HepG2 (cell line): ENCODE results near the gene TOP2A. TPM values are rescaled to one million over a fixed set of nuclear protein-coding genes. Genes with fewer than 3 reads are reported as not detected.

Experiments
- ERF ChIP-seq: IDR thresholded peaks from 2 replicates; pipeline ENCODE4 v1.6.1; 2018; ENCODE audit warnings: missing biosample characterization, missing genetic modification reagents
- FOSL2 ChIP-seq: sonication (generic); formaldehyde crosslinking; IDR thresholded peaks from 2 replicates; pipeline ENCODE4 v1.4.0; 2020; ENCODE audit warnings: missing genetic modification reagents
- NR2F6 ChIP-seq, 2 experiments: IDR thresholded peaks; 2 replicates each; pipeline ENCODE4 v1.6.1; 2016; ENCODE audit warnings: antibody characterized with exemption in 1 of 2, mild to moderate bottlenecking in 1 of 2
- SKI ChIP-seq: fragments of 450-650 bp; IDR thresholded peaks from one replicate; pipeline ENCODE4 v1.6.1; 2018; ENCODE audit warnings: mild to moderate bottlenecking; ENCODE audit not compliant: partially characterized antibody
- ZMYM3 ChIP-seq: sonication (generic); formaldehyde crosslinking; IDR thresholded peaks from 2 replicates; pipeline ENCODE4 v1.5.1; 2020; ENCODE audit warnings: mild to moderate bottlenecking, missing genetic modification reagents
- ZNF354B ChIP-seq: sonication (generic); formaldehyde crosslinking; IDR thresholded peaks from 2 replicates; pipeline ENCODE4 v1.8.0; 2022; ENCODE audit warnings: mild to moderate bottlenecking, missing genetic modification reagents
- ZSCAN25 ChIP-seq: sonication (generic); formaldehyde crosslinking; IDR thresholded peaks from 2 replicates; pipeline ENCODE4 v1.8.0; 2022; ENCODE audit warnings: mild to moderate bottlenecking, missing genetic modification reagents
- polyA plus RNA-seq, 8 experiments: library from polyadenylated mRNA; depleted of rRNA in 3 of 8; stranded (reverse) in 7 of 8; unstranded in 1 of 8; fragments of >200 nt; fragmentation: Illumina TruSeq in 4 of 8; extraction: Trizol in 4 of 8; gene quantifications; 2 replicates each; pipeline versions ENCODE4 v1.2.1 to v1.2.3, GENCODE V29; 2011 to 2016; ENCODE audit warnings: low read depth in 4 of 8, missing spikeins in 1 of 8, mixed read lengths in 1 of 8; ENCODE audit not compliant: insufficient read depth in 1 of 8
- total RNA-seq, 5 experiments: library from RNA; depleted of rRNA; stranded (reverse); fragments of >200 nt; fragmentation: Illumina TruSeq; extraction: Trizol; gene quantifications; 2 replicates each; pipeline ENCODE4 v1.2.3, GENCODE V29; 2016; ENCODE audit warnings: low read depth in 1 of 5
- TF ChIP-seq, protein P1 (sequence below): sonication (generic); formaldehyde crosslinking; IDR thresholded peaks from 2 replicates; pipeline ENCODE4 v1.4.0; 2020; ENCODE audit warnings: low read depth, missing genetic modification reagents
- TF ChIP-seq, protein P2 (sequence below): sonication (generic); formaldehyde crosslinking; IDR thresholded peaks from 2 replicates; pipeline ENCODE4 v1.4.0; 2020; ENCODE audit warnings: missing genetic modification reagents, mild to moderate bottlenecking, borderline replicate concordance
- TF ChIP-seq, protein P3 (sequence below): sonication (generic); formaldehyde crosslinking; conservative IDR thresholded peaks from 2 replicates; pipeline ENCODE4 v1.4.0; 2020; ENCODE audit warnings: missing genetic modification reagents
- TF ChIP-seq, protein P4 (sequence below): sonication (generic); formaldehyde crosslinking; IDR thresholded peaks from 2 replicates; pipeline ENCODE4 v1.4.0; 2020; ENCODE audit warnings: missing genetic modification reagents
- TF ChIP-seq, protein P5 (sequence below): sonication (generic); formaldehyde crosslinking; IDR thresholded peaks from 2 replicates; pipeline ENCODE4 v1.4.0; 2020; ENCODE audit warnings: low read depth, mild to moderate bottlenecking, missing genetic modification reagents
- TF ChIP-seq, protein P6 (sequence below): sonication (generic); formaldehyde crosslinking; IDR thresholded peaks from 2 replicates; pipeline ENCODE4 v1.4.0; 2020; ENCODE audit warnings: missing genetic modification reagents; ENCODE audit errors: not compliant biosample characterization

Gene TOP2A
- total and polyA plus RNA-seq, 2 of the 13 experiments (the other 11 are each of a cell fraction or from before 2014, with no cell fraction given): 108 to 327 TPM

DNA sequence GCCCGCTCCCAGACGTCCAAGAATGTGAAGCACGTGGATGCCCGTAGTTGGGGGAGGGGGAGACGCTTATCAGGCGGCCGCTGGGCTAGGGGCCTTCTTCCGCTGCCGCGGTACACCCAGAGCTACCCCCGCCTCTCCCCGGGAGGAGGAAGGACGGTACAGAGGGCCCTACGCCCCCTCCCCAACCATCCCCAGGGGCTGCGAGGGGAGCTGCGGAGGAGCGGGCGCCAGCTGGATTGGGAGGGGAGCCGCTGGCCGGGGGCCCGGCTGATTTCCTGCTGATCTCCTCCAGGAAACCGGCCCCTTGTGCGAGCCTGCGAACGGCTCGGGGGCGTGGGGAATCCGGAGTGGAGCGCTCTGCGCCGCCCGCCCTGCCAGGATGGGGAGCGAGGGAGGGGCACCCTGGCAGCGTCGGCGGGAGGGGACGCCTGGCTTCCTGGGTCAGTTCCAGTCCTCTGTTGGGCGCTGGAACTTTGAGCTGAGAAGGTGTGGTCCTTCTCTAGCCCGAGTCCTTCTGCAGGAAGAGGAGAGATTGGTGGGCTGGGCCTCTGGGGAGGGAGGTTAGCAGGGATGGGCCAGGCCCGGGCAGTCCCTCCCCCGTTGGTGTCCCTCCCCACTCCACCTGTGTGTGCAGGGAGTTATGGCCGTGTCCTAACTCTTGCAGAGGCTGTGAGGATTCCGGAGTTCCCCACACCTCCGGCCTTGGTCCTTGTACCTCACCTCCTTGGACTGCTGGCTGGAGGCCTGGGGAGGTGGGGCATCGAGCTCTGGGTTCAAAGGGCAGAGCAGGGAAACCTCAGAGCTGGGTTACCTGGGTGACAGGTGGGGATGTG, 72.3 kb downstream of the TOP2A start (continued):
- TF ChIP-seq, protein P1, sequence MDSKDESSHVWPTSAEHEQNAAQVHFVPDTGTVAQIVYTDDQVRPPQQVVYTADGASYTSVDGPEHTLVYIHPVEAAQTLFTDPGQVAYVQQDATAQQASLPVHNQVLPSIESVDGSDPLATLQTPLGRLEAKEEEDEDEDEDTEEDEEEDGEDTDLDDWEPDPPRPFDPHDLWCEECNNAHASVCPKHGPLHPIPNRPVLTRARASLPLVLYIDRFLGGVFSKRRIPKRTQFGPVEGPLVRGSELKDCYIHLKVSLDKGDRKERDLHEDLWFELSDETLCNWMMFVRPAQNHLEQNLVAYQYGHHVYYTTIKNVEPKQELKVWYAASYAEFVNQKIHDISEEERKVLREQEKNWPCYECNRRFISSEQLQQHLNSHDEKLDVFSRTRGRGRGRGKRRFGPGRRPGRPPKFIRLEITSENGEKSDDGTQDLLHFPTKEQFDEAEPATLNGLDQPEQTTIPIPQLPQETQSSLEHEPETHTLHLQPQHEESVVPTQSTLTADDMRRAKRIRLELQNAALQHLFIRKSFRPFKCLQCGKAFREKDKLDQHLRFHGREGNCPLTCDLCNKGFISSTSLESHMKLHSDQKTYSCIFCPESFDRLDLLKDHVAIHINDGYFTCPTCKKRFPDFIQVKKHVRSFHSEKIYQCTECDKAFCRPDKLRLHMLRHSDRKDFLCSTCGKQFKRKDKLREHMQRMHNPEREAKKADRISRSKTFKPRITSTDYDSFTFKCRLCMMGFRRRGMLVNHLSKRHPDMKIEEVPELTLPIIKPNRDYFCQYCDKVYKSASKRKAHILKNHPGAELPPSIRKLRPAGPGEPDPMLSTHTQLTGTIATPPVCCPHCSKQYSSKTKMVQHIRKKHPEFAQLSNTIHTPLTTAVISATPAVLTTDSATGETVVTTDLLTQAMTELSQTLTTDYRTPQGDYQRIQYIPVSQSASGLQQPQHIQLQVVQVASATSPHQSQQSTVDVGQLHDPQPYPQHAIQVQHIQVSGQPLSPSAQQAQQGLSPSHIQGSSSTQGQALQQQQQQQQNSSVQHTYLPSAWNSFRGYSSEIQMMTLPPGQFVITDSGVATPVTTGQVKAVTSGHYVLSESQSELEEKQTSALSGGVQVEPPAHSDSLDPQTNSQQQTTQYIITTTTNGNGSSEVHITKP (CRISPR knock-in tag): peak; percentile 67; the same call in 1 of the 2 replicates
- TF ChIP-seq SKI (peak; percentile 82), ZSCAN25 (CRISPR knock-in tag) (peak; percentile 66), ZMYM3 (no peak; the same call in 1 of the 2 replicates), NR2F6 (IDR thresholded peaks at IDR 0.05) (peak; percentile 38; the same call in 1 of the 2 replicates), NR2F6 (CRISPR knock-in tag; IDR thresholded peaks at IDR 0.05) (peak; percentile 35; the same call in 1 of the 2 replicates), ZNF354B (CRISPR knock-in tag) (no peak), ERF (CRISPR knock-in tag) (peak; percentile 63), FOSL2 (peak; percentile 42; the same call in 1 of the 2 replicates)
- TF ChIP-seq, protein P2, sequence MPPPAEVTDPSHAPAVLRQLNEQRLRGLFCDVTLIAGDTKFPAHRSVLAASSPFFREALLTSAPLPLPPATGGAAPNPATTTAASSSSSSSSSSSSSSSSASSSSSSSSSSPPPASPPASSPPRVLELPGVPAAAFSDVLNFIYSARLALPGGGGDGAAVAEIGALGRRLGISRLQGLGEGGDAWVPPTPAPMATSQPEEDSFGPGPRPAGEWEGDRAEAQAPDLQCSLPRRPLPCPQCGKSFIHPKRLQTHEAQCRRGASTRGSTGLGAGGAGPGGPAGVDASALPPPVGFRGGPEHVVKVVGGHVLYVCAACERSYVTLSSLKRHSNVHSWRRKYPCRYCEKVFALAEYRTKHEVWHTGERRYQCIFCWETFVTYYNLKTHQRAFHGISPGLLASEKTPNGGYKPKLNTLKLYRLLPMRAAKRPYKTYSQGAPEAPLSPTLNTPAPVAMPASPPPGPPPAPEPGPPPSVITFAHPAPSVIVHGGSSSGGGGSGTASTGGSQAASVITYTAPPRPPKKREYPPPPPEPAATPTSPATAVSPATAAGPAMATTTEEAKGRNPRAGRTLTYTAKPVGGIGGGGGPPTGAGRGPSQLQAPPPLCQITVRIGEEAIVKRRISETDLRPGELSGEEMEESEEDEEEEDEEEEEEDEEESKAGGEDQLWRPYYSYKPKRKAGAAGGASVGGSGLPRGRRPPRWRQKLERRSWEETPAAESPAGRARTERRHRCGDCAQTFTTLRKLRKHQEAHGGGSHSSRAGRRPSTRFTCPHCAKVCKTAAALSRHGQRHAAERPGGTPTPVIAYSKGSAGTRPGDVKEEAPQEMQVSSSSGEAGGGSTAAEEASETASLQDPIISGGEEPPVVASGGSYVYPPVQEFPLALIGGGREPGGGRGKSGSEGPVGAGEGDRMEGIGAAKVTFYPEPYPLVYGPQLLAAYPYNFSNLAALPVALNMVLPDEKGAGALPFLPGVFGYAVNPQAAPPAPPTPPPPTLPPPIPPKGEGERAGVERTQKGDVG: peak; percentile 87
- TF ChIP-seq, protein P3, sequence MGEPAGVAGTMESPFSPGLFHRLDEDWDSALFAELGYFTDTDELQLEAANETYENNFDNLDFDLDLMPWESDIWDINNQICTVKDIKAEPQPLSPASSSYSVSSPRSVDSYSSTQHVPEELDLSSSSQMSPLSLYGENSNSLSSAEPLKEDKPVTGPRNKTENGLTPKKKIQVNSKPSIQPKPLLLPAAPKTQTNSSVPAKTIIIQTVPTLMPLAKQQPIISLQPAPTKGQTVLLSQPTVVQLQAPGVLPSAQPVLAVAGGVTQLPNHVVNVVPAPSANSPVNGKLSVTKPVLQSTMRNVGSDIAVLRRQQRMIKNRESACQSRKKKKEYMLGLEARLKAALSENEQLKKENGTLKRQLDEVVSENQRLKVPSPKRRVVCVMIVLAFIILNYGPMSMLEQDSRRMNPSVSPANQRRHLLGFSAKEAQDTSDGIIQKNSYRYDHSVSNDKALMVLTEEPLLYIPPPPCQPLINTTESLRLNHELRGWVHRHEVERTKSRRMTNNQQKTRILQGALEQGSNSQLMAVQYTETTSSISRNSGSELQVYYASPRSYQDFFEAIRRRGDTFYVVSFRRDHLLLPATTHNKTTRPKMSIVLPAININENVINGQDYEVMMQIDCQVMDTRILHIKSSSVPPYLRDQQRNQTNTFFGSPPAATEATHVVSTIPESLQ (CRISPR knock-in tag): 0 out of 2 replicates have a peak, but pooled peaks have one; percentile 6
- TF ChIP-seq, protein P4, sequence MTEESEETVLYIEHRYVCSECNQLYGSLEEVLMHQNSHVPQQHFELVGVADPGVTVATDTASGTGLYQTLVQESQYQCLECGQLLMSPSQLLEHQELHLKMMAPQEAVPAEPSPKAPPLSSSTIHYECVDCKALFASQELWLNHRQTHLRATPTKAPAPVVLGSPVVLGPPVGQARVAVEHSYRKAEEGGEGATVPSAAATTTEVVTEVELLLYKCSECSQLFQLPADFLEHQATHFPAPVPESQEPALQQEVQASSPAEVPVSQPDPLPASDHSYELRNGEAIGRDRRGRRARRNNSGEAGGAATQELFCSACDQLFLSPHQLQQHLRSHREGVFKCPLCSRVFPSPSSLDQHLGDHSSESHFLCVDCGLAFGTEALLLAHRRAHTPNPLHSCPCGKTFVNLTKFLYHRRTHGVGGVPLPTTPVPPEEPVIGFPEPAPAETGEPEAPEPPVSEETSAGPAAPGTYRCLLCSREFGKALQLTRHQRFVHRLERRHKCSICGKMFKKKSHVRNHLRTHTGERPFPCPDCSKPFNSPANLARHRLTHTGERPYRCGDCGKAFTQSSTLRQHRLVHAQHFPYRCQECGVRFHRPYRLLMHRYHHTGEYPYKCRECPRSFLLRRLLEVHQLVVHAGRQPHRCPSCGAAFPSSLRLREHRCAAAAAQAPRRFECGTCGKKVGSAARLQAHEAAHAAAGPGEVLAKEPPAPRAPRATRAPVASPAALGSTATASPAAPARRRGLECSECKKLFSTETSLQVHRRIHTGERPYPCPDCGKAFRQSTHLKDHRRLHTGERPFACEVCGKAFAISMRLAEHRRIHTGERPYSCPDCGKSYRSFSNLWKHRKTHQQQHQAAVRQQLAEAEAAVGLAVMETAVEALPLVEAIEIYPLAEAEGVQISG (CRISPR knock-in tag): peak; percentile 55
- TF ChIP-seq, protein P5, sequence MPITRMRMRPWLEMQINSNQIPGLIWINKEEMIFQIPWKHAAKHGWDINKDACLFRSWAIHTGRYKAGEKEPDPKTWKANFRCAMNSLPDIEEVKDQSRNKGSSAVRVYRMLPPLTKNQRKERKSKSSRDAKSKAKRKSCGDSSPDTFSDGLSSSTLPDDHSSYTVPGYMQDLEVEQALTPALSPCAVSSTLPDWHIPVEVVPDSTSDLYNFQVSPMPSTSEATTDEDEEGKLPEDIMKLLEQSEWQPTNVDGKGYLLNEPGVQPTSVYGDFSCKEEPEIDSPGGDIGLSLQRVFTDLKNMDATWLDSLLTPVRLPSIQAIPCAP (CRISPR knock-in tag): no peak
- TF ChIP-seq, protein P6, sequence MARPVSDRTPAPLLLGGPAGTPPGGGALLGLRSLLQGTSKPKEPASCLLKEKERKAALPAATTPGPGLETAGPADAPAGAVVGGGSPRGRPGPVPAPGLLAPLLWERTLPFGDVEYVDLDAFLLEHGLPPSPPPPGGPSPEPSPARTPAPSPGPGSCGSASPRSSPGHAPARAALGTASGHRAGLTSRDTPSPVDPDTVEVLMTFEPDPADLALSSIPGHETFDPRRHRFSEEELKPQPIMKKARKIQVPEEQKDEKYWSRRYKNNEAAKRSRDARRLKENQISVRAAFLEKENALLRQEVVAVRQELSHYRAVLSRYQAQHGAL (CRISPR knock-in tag): peak; percentile 29
